ENCODE results near the gene PTER.

Gene PTER

DNA sequence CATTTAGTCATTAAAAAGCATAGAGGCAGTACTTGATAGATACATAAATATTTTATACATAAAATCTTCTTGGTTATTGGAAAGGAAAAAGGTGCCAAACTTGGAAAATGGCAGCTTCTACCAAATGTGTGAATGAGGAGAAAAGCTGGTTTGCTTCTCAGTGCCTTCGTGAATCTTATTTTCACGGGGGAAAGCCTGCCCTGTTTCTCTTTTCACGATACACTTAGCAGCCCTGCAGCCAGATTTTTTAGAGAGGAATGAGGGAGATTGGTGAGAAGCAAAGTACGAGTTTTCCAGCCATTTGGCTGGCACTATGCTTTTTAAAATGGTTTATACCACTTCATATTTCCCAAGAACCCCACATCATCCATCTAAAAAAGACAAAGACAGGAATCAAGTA lies 107.8 kb downstream of the PTER start:
- Mint-ChIP-seq H3K27me3 (peaks cover 13% of the 10 kb centered on the region), H3K9me3 (ENCODE audit: low read depth) (no peaks in the 10 kb centered on the region), H3K4me1 (ENCODE audit: low read depth) (peaks cover 1% of the 10 kb centered on the region)

DNA sequence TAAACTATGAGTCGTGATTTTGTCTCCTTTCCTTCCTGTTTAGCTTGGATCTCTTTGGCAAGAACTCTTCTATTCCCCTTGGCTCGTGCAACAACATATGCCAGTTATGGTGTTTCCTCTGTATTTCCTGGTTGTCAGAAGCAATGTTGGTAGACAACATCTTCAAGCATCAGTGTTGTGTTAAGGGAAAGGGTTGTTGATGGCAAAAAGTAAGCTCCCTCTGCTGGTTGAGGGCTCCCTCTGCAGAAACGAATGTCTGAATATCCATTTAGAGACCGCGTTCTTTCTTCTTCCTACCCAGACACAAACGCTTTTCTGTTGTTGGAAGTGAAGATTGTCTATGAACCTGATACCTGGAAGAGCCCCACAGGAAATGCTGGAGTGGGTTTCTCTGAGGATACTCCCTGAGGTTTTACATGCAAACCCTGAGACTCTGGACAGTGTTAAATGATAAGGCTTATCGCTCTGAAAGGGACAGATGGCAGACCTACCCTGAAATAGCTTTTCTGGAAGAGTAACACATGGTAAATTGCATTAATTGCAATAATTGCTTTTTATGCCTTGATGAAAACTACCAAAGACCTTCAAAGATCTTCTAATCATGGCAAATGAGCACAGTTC lies 108.4 kb downstream of the PTER start:
- Mint-ChIP-seq H3K36me3 (no peaks in the 10 kb centered on the region), H3K27me3 (peaks cover 11% of the 10 kb centered on the region), H3K9me3 (ENCODE audit: low read depth) (no peaks in the 10 kb centered on the region)

More for the DNA sequence above, 107.8 kb downstream of the PTER start:
- Mint-ChIP-seq H3K27ac (no peak overlapping the region), H3K36me3 (no peaks in the 10 kb centered on the region), H3K4me3 (no peak overlapping the region)

DNA sequence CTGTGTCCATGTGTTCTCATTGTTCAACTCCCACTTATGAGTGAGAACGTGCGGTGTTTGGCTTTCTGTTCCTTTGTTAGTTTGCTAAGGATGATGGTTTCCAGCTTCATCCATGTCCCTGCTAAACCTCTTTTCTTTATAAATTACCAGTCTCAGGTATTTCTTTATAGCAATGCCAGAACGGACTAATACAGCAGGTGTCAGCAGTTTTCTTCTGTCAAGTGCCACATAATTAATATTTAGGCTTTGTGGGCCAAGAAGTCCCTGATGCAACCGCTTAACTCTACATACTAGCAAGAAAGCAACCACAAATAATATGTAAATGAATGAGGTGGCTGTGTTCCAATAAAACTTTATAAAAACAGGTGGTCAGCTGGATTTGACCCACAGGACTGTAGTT lies 111.2 kb downstream of the PTER start:
- Mint-ChIP-seq H3K4me1 (ENCODE audit: low read depth) (peaks cover 1% of the 10 kb centered on the region), H3K27me3 (peaks cover 10% of the 10 kb centered on the region), H3K4me3 (no peak overlapping the region), H3K9me3 (ENCODE audit: low read depth) (no peaks in the 10 kb centered on the region), H3K27ac (no peak overlapping the region), H3K36me3 (no peaks in the 10 kb centered on the region)

More for the DNA sequence above, 108.4 kb downstream of the PTER start:
- no peak overlapping the region for H3K4me3 Mint-ChIP-seq
- peak overlapping the region; percentile 0 for H3K27ac Mint-ChIP-seq
- peaks cover 1% of the 10 kb centered on the region for H3K4me1 Mint-ChIP-seq (ENCODE audit: low read depth)

DNA sequence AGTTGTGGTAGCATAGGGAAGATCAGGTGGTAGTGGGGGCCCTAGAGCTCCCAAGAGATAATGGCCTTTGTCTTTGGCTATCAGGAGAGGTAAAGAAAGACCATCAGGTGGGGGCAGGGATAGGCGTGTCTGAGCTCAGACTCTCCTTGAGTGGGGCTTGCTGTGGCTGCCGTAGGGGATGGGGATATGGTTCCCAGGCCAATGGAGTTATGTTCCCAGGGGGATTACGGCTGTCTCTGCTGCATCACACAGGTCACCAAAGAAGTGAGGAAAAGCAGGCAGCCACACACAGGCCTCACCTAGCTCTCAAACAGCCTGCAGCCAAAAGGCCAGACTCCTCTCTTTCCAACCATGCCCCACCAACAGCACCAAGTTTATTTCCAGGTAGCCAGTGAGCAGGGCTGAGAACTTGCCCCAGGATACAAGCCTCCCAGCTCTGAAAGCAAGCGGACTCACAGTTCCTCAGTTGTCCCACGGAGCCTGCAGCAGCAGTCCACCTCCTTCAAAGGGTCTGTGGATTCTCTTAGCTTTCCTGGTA lies 122.5 kb downstream of the PTER start:
- no peak overlapping the region for H3K4me3 Mint-ChIP-seq
- peaks cover 3% of the 10 kb centered on the region for H3K9me3 Mint-ChIP-seq (ENCODE audit: low read depth)
- peaks cover 2% of the 10 kb centered on the region for H3K36me3 Mint-ChIP-seq
- H3K4me1 Mint-ChIP-seq (ENCODE audit: low read depth) = no peaks in the 10 kb centered on the region
- peaks cover 13% of the 10 kb centered on the region for H3K27me3 Mint-ChIP-seq
- no peak overlapping the region for H3K27ac Mint-ChIP-seq

- Mint-ChIP-seq H3K9me3 (ENCODE audit: low read depth) (no peaks in the 10 kb centered on the region), H3K27ac (no peak overlapping the region), H3K4me1 (ENCODE audit: low read depth) (no peaks in the 10 kb centered on the region), H3K4me3 (no peak overlapping the region), H3K36me3 (peaks cover 5% of the 10 kb centered on the region), H3K27me3 (peaks cover 20% of the 10 kb centered on the region)
These were observed 126.1 kb downstream of the PTER start for GRCh38 chr10:16562891-16563290.

Data from activated naive CD8-positive, alpha-beta T cell (primary cell).